Esophagus muscularis mucosa (tissue), 3 donors: Measurements from ENCODE around the gene PTCD3.

ENCODE experiments used
- CTCF ChIP-seq, 3 experiments: fragments of 200-600 bp in 2 of 3; fragments of 450-650 bp in 1 of 3; sonication (generic) in 2 of 3; IDR thresholded peaks; one replicate each; pipeline ENCODE4 v1.5.1; 2017 to 2019; ENCODE audit warnings: antibody characterized with exemption in 3 of 3, mild to moderate bottlenecking in 2 of 3, moderate library complexity in 1 of 3
- POLR2A ChIP-seq: fragments of 450-650 bp; IDR thresholded peaks from one replicate; pipeline ENCODE4 v1.6.1; 2017; ENCODE audit warnings: antibody characterized with exemption, moderate library complexity, mild to moderate bottlenecking, low read depth
- POLR2AphosphoS5 ChIP-seq, 2 donors: sonication (generic); formaldehyde crosslinking; IDR thresholded peaks; one replicate each; pipeline ENCODE4 v1.6.1; 2017; ENCODE audit warnings: antibody characterized with exemption in 2 of 2

GRCh38 chr2:86082756-86083155, 23.3 kb upstream of the PTCD3 start:
- TF ChIP-seq CTCF (IDR thresholded peaks at IDR 0.05) = no peak
- TF ChIP-seq POLR2A = no peak
- no peak for TF ChIP-seq POLR2AphosphoS5 (IDR thresholded peaks at IDR 0.05)
